SIG-M5 treated with dmso at 0.1 percent for 504 hours (cell line): Measurements from ENCODE around the gene OR4C16.

Experiments
- DNase-seq: peaks from one replicate; lab custom pipeline; 2025; ENCODE audit not compliant: unreplicated experiment; lab: John Stamatoyannopoulos, UW

Gene OR4C16, protein sequence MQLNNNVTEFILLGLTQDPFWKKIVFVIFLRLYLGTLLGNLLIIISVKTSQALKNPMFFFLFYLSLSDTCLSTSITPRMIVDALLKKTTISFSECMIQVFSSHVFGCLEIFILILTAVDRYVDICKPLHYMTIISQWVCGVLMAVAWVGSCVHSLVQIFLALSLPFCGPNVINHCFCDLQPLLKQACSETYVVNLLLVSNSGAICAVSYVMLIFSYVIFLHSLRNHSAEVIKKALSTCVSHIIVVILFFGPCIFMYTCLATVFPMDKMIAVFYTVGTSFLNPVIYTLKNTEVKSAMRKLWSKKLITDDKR

GRCh38 chr11:55571828-55572227 is at the start of gene OR4C16:
TSS of gene OR4C16 (plus strand) at chr11:55572128. CDS start at chr11:55572128, 0 bp downstream.
- DNase-seq = no peak

DNA sequence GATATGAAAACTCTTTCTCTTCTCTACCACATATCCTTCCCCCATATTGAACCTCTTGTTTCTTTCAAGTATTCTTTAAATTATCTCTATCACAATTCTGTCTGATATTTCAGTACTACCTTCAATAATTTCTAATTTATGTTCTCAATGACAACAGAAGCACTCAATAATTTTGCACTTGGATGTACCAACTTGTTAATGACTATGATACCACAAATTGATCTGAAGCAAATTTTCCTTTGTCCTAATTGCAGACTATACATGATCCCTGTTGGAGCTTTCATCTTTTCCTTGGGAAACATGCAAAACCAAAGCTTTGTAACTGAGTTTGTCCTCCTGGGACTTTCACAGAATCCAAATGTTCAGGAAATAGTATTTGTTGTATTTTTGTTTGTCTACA is 17.8 kb upstream of the OR4C16 start, which contains the start of gene OR4C15:
OR4C15 (plus strand) TSS at position 301 of the 400 bp plus-strand sequence; CDS start at position 301, 0 bp downstream.
- no peak for DNase-seq

- DNase-seq = no peak
Measured at GRCh38 chr11:55572548-55572947, 620 bp downstream of the OR4C16 start.

DNA sequence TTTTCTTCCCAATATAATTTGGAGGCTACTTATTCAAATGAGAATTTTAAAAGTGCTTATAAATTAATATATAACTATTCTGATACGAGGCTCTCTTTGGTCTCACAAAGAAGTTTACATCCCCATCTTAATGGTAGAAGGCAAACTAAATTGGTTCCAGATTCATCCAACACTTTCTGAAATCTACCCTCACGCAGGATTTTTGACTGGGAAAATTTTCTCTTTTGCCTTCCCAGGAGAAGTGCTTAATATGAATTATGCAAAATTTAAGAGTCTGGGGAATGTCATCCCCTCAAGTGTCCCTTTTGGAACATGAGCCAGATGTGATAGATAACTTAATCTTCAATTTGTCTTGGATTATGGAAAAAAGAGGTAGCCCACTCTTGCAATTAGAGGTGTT is 35.6 kb downstream of the OR4C16 start, which contains the start of gene OR4C11:
OR4C11 (minus strand) TSS at position 101 of the 400 bp plus-strand sequence. CDS start 3,272 bp downstream, outside the sequence.
- DNase-seq = no peak
